Mammary epithelial cell (primary cell): ENCODE results near the gene DZIP1L.

ENCODE experiments used
- CTCF ChIP-seq, 2 donors: IDR thresholded peaks in 1 of 2; conservative IDR thresholded peaks in 1 of 2; 2 replicates each; pipeline ENCODE4 v1.5.1; 2011 to 2012; ENCODE audit warnings: inconsistent platforms in 2 of 2, low read length in 2 of 2, mild to moderate bottlenecking in 2 of 2, control low read depth in 1 of 2, low read depth in 1 of 2; ENCODE audit not compliant: insufficient read depth in 1 of 2; ENCODE audit errors: extremely low read depth in 1 of 2
- EZH2 ChIP-seq: IDR thresholded peaks from 2 replicates; pipeline ENCODE4 v1.6.1; 2012; ENCODE audit warnings: low read length, inconsistent platforms, borderline replicate concordance

DNA sequence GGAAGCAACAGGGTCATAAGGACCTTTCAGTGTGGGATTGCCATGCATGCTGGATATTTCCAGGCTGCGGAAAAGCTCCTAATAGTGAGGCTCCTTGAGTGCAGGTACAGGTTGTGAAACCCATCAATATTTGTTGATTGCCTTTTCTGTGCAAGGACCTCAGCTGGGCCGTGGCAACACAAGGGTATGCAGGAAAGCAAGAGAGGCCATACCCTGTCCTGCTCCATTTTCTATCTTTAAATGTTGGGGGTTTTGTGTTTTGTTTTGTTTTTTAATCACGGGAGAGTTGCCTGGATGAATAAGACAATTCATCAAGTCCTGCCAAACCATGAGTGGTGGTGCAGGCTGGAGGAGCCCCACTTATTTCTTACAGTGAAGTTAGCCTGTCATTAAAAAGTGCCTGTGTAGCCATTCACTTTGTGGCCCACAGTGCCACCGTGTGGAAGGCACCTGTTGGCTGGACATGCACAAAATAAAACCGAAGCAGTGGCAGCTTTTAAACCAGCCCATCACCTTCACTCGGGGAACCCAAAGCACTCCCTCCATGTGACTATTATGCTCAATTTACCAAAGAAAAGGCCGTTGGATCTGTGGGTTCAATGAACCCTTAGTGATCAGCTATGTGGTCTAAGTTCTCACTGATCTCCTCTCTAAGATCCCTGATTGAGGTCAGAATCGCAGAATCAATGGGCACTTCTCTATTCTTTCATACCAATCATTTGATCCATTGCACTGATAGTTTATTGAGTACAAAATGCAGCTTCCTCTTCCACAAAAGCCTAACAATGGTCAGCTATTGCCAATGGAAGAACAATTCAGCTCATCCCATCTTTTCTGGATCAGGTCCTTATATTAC, 63.2 kb downstream of the DZIP1L start:
- peak; percentile 80 to 83 for TF ChIP-seq CTCF (conservative IDR thresholded peaks at IDR 0.05 in 1 of 2, IDR thresholded peaks at IDR 0.05 in 1 of 2; ENCODE audit: extremely low read depth in 1 of 2, insufficient read depth in 1 of 2, low read depth in 1 of 2, low read length in 2 of 2)
- TF ChIP-seq EZH2, result no peak
